Measurements from ENCODE around the gene RINT1.

Gene RINT1

DNA sequence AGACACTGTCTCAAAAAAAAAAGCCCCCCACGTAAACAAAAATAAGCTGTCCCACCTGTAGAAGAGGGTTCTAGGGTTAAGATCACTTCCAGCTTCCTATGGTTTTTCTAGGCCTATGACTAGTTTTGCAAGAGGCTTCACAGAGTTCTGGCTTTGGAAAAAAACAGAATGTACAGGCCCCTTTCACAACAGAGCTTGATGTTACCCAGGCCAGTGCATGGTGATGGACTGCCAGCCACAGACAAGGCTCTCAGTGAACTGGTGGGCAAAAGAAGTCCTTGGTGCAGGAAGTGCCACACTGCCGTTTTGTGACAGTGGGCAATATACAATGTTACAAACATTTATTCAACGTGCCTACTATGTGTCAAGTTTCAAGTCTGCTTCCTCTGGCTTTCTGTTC is 67.5 kb downstream of the RINT1 start:
- TF ChIP-seq, protein P1, sequence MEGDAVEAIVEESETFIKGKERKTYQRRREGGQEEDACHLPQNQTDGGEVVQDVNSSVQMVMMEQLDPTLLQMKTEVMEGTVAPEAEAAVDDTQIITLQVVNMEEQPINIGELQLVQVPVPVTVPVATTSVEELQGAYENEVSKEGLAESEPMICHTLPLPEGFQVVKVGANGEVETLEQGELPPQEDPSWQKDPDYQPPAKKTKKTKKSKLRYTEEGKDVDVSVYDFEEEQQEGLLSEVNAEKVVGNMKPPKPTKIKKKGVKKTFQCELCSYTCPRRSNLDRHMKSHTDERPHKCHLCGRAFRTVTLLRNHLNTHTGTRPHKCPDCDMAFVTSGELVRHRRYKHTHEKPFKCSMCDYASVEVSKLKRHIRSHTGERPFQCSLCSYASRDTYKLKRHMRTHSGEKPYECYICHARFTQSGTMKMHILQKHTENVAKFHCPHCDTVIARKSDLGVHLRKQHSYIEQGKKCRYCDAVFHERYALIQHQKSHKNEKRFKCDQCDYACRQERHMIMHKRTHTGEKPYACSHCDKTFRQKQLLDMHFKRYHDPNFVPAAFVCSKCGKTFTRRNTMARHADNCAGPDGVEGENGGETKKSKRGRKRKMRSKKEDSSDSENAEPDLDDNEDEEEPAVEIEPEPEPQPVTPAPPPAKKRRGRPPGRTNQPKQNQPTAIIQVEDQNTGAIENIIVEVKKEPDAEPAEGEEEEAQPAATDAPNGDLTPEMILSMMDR (IDR thresholded peaks at IDR 0.05; ENCODE audit: low read length, missing control alignments), result no peak
- no peak for DNase-seq (ENCODE audit: low read depth)
- H3K4me3 ChIP-seq (replicated peaks; ENCODE audit: low read depth, low read length), result no peak overlapping the region

DNA sequence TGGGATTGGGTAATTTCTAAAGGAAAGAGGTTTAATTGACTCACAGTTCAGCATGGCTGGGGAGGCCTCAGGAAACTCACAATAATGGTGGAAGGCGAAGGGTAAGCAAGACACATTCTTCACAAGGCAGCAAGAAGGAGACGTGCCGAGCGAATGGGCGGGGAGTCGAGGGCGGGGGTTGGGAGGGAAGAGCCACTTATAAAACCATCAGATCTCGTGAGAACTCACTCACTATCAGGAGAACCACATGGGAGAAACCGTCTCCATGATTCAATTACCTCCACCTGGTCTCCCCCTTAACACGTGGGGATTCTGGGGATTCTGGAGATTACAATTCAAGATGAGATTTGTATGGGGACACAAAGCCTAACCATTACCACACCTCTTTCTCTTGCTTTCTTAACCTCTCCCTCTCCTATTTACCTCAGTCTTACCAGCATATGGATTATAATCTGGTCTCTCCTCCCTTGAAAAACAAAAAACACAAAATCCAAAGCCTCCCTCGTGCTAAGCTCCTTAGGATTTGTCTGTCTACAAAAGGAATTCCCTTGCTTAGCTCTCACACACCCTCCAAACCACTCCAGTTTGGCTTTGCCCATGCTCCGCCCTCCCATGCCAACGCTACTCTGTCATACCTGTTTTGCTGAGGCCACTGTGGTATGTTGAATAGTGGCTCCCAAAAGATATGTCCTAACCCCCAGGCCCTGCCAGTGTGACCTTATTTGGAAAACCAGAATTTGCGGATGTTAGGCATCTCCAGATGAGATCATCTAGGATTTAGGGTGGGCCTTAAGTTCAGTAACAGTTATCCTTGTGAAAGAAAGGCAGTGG is 68.9 kb downstream of the RINT1 start:
- H3K4me3 ChIP-seq (replicated peaks; ENCODE audit: low read depth, low read length), result no peak overlapping the region
- TF ChIP-seq, protein P1 (IDR thresholded peaks at IDR 0.05; ENCODE audit: low read length, missing control alignments), result no peak
- no peak for DNase-seq (ENCODE audit: low read depth)

DNA sequence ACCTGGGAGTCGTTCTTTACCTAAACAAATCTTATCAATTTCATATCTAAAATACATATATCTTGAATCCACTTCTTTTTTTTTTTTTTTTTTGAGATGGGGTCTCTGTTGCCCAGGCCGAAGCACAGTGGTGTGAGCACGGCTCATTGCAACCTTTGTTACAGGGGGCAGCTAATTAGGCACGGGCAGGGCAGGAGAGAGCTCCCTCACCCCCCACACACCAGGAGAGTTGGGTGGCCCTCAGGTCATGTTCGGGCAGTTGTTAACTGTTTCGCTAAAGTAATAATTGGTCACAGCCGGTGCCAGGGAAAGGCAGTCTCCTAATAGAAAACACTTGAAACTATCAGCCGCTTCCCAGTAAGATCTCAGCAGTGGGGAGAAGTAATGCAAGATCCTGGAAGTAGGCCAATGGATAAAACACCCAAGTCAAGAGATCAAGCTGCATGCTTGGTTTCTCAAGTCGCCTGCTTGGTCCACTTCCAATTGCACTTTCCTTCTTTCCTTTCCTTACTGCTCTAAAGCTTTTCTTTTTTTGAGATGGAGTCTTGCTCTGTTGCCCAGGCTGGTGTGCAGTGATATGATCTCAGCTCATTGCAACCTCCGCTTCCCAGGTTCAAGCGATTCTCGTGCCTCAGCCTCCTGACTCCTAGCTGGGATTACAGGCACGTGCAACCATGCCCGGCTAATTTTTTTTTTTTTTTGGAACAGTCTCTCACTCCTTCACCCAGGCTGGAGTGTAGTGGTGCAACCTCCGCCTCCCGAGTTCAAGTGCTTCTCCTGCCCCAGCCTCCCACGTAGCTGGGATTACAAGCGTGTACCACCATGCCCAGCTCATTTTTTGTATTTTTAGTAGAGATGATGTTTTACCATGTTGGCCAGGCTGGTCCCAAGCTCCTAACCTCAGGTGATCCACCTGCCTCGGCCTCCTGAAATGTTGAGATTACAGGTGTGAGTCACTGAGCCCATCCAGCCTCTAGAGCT is 70.6 kb downstream of the RINT1 start:
- no peak overlapping the region for H3K4me3 ChIP-seq (replicated peaks; ENCODE audit: low read depth, low read length)
- TF ChIP-seq, protein P1 (IDR thresholded peaks at IDR 0.05; ENCODE audit: low read length, missing control alignments), result no peak
- DNase-seq (ENCODE audit: low read depth), result peak; percentile 36

DNA sequence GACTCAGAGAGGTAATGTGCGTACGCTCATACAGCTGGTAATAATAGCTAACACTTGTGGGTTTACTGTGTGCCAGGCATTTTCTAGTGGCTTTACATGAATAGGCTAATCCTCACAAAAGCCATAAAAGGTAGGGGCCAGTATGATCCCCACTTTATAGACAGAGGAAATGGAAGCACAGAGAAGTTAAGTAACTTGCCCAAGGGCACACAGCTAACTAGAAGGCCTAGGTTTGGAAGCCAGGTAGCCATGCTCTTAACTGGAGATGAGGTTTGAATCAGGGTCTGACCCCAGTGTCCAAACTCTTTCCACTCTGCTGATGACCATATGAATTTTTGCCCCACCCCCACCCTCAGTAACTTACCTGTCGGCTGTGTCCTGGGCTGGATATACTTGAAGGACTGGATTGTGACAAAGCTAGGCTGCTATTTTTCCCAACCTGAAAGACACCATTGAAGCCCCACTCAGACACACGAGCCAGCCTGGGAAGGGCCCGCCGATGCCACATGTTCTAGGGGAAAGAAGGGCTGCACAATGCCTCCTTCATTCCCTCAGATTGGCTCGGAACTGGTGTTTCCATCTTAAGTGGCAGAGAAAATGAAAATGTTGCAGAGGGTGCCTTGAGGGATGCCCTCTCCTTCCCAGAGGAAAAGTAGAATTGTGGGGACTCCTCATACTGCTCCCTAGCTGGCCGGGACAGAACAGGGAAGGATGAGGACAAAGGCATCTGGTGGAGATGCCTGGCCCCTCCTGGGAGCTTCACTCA is 78.3 kb downstream of the RINT1 start:
- no peak for DNase-seq (ENCODE audit: low read depth)
- TF ChIP-seq, protein P1 (IDR thresholded peaks at IDR 0.05; ENCODE audit: low read length, missing control alignments), result no peak
- H3K4me3 ChIP-seq (replicated peaks; ENCODE audit: low read depth, low read length), result no peak overlapping the region

DNA sequence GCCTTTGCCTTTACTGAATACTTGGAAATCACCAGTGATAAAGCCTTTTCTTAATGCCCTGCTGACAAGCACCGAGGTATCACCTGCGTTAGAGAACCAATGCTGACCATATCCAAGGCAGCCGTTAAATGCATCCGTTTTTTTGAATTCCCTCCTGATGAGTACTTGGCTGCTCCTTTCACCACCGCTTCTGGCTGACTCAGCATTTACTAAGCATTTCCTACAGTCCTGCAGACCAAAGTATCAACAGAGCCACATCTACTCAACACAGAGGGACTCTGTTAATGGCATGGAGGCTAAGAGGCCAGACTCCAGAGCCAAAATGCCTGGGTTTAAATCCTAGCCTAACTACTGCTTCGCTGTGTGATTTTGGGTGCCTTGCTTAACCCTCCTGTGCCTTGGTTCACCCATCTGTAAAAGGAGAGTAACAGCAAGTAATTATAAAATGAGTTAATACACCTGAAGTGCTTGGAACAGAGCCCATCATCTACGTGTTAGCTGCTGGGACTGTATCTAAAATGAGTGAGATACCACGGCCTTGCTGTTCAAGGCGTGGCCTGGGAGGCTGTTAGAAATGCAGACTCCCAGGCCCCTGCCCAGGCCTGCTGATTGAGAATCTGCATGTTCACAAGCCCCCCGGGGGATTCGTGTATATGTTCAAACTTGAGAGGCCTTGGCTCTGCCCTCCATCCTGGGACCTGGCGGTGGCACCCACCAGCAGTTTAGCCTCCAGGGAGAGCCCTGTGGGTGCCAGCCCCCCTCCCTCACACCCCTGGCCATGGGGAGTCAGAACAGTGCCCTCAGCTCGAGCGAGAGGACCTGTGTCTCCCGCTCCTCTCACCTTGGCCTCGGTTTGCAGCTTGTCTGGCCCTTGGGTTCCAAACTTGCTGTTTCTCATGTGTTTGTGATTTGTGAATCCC is 80.1 kb downstream of the RINT1 start:
- H3K4me3 ChIP-seq (replicated peaks; ENCODE audit: low read depth, low read length), result no peak overlapping the region
- peak; percentile 37 for DNase-seq (ENCODE audit: low read depth)
- TF ChIP-seq, protein P1 (IDR thresholded peaks at IDR 0.05; ENCODE audit: low read length, missing control alignments), result no peak

All from fibroblast of pulmonary artery (primary cell).